ENCODE results near the gene CAPN5.

The CAPN5 gene

DNA sequence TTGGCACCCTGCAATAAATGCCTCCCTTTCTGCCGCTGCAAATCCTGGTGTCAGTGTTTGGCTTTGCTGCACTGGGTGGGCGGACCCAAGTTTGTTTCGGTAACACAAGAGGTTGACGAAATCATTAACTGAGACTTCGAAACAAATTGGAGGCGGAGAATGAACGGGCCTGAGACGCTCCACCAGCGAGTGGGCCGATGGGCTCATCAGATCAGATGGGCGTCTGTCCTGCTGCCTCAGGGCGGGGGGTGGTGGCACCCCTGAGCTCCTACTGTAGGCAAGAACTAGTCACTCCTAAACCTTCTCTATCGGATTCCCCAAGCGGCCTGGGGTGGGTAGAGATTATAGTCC lies 918 bp upstream of the CAPN5 start:
- no peak for DNase-seq (ENCODE audit: low read depth)

DNA sequence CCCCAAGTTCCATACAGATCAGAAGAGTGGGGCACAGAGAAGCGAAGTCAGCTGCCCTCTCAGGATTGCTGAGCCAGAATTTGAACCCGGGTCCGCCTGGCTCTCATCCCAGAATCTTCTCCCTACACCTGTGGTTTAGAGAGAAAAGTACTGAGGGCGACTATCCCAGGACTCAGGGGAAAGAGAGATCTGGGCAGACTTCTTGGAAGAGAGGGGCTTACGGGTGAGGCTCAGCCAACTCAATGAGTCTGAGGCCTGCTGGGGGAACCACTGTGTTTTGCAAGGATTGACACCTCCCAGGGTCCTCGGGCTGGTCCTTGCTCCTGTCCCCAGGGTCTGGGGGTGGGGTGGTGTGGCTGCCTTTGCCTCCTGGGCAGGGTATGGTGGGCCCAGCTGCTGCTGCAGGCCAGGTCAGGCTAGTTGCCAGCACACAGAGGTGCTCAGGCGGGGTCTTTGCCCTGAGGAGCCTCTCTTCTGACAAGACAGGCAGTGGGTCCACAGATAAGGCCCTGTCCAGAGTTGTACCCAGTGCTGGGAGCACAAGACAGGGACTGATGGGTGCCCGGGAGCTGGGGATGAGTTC lies 1.2 kb downstream of the CAPN5 start:
- no peak for DNase-seq (ENCODE audit: low read depth)

DNA sequence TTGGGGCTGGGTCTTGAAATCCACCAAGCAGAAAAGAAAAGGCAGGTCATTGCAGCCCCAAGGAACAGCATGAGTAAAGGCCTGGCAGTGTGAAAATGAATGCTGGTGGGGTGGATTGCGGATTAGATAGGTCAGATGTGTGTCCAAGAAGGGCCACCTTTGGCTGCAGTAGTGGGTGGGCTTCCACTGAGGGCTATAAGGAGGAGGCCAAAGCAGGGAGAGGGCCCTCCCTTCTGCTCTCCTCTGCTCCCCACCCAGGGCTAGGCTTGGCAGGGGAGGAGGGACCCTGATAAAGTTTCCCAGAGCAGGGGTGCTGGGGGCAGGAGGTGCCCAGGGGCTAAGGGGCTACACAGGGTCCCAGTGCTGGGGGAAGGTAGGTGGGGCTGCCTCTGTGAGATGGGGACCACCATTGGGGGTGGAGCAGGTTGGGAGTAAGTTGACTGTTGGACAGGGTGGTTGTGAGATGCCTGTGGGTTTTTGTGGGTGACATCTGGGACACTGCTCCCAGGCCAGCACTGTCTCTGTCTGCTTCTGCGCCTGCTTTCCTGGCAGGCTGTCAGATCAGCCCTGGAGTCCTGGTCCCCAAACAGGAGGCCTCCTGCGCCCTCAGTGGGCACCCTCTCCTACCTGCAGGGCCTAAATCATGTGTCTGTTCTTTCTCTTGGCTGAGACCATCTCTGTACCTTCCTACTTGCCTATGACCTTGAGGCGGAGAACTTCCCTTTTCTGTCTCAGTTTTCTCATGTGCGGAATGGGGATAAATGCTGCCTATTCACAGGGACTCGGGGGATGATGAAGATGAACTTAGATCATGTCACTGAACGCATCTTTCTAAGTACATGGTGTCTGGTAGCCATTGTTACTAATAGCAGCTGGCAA lies 1.9 kb downstream of the CAPN5 start:
- DNase-seq (ENCODE audit: low read depth) = no peak

DNA sequence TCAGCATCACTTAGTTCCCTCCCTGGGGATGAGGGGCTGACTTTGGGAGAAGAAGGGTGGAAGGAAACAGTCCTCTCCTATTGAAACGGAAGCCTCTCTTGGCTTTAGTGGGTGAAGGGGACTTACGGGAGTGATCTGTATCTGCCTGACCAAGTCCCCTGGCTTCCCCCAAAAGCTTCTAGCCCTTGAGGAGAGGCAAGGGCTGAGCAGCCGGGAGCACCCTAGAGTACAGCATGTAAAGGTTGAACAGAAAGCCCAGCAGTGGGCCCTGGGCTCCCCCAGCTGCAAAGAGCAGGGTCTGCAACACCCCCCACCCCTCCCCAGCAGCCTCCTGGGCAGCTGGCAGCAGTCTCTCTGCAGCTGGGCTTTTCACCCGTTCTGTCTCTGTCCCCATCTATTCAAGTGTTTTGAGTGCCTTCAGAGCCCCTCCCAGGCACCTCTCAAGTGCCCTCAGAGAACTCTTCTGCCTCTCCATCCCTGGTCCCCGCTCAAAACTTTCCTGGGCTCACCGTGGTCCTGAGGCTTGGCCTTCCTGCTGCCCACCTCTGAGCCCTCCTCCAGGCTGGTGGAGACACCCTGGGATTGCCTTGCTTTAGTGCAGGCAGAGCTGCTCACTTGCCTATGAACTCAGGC lies 2.7 kb downstream of the CAPN5 start:
- no peak for DNase-seq (ENCODE audit: low read depth)

DNA sequence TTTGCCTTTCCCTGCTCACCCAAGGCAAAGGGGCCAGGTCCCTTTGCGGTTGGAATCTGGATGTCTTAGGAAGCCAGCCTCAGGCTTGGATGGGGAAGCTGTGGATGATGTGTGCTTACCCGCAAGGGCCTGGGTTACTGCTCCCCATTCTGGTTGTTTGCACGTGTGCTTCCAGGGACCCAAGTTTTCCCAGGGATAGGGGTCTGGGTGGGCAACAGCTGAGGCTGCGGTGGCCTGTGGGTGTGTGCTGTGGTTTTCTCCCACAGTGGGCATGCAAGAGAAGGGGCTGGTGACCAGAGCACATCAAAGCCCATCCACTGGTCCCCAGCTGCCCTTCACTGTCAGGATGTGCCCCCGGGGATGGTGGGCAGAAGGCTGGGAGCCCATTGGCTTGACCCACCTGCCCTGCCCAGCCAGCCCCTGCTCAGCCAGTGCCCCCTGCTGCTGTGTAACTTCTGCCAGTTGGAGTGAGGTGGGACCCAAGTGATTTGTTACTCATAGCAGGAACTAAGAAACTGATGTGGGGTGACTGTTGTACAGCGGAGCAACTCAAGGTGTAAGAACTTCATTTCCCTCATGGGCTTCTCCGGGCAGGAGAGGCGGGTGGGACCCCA lies 3.3 kb downstream of the CAPN5 start:
- no peak for DNase-seq (ENCODE audit: low read depth)

DNA sequence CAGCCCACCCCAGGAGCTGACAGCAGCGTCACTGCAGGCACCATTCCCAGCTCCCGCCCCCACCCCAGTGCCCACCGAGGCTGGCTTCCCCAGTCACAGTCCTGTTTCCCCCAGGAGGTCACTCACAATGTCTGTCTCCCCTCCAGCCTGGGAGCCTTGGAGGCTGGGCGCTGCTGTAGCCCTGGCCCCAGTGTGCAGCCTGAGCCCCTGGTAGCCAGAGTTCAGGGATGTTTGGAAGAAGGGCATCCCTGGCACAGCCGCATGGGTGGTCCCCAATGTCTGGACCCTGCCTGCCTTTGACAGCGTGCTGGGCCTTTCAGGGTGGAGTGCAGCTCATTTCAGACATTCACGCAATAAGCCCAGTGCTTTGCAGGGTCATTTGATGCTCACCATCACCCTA lies 4.3 kb downstream of the CAPN5 start:
- no peak for DNase-seq (ENCODE audit: low read depth)

DNA sequence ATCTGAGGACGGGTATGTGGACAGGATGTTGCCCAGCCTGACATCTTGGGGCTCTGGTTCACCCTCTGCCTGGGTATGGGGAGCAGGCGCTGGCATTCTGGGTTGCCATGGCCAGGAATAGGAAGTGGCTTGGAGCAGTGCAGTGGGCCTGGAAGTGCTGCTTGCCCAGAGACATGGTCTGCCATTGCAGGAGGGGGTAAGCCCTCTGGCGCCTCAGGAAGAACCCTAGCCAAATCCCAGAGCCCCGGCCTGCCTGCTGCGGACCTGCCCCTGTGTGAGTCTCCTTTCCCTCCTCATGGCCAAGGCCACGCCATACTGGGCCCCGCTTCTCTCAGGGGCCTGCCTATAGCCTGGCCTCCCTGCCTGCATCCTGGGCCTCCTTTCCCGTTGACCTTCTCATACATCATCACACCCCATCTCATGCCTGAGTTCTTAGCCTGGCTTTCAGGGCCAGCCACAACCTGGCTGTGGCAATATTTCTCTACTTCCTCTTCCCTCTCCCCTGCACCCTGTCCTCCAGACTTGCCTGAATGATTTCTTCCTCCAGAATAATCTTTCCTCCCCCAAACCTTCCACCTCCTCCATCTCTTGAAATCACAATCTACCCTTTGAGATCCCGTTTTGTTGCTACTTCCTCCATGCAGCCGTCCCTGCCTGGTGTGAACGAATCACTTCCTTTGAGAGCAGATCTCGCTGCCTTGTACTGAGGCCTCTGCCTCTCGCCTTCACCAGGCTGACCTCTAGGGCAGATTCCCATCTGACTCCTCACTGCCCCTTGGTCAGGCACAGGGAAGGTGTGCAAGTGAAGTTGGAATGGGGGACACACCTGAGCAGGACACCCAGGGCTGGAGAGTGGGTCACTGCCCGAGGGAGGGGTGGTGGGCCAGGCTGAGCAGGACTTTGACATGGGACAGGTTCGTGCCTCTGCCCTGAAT lies 5.2 kb downstream of the CAPN5 start:
- no peak for DNase-seq (ENCODE audit: low read depth)

DNA sequence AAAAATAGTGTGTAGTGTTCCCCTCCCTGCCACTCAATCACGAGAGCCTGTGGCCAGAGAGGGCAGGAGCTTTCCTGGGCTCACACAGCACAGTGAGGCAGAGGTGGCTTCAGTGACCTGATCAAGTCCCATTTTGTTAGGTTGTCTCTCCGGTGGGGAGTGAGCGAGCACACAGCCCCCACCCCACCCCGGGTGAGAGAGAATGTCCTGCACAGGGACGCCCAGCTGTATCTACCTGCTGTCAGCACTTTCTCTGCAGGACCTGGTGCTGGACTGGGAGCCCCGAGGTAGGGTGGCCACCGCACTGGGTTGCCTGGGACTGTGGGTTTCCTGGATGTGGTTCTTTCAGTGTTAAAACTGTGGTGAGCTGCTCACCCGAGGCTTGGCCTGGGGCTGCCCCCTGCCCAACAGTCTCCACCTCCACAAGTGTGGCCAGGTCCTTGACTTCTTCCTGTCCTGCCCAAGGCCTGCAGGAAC lies 6.1 kb downstream of the CAPN5 start:
- no peak for DNase-seq (ENCODE audit: low read depth)

DNA sequence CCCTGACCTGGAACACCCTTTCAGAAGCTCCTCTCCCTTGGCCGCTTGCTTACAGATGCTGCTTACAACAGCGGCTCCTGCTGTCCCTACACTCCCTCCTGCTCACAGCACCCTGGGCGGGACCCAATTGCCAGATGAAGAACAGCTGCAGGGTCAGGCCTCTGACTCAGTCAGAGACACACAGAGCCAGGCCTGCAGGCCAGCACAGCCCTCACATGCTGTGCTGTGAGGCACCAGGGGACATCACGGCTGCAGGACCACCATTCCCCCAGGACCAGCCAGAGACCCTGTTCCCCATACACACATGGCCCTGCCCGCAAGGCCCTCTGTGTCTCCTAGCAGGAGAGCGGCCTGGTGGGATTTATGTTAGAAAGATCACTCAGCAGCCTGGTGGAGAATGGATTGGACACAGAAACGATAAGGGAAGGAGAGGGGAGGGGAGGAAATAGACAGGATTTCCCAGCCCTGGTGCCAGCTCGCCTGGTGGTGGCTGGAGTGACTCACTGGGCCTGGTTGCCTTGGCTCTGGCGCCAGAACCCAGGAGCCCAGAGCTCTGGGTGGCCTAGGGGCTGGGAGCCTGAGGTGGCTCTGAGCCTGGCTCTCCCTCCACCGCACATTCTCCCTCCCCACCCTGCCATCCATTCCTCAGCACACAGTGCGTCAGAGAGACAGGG lies 6.7 kb downstream of the CAPN5 start:
- DNase-seq (ENCODE audit: low read depth) = no peak

DNA sequence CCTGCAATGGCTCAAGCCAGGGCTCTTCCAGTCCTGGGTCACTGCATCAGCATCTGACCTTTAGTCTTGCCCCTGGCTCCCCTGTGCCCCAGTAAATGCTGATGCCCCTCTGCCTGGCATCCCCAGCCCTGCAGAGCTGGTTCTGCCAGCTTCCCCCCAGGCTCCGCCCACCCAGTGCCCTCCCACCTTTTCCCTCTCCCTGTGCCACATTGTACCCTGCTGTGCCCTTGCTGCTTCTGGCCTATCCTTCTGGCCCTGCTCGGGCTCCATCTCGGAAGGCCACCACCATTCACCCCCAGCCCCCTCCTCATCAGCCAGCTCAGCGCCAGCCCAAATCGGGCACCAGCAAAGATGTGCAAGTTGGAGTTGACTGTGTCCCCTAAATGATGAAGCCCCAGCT lies 7.4 kb downstream of the CAPN5 start:
- no peak for DNase-seq (ENCODE audit: low read depth)

DNA sequence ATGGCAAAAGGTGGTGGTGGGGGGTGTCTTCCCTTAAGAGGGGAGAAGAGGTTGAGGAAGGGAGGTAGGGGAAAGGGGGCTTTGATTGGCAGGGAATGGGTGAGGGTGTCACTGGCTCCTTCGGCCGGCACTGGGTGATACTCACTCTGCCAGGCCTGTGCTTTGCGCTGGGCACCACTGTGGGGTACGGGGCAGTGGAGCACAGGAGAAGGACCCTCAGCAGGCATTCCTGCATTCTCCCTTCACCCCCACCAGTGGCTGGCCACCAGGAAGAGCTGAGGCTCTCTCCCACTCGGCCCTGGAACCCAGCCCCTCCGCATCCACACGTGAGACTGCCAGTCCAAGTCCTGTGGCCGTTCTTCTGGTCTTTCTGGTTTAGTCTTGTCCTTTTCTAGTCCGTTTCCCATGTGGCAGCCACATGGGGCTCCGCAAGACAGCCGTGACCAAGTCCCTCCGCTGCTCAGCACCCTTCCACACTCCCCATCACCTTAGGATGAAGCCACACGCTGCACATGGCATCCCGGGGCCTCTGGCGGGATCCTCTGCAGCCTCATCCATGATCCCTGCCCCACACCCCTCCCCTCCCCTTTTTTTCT lies 8.0 kb downstream of the CAPN5 start:
- DNase-seq (ENCODE audit: low read depth) = no peak

DNA sequence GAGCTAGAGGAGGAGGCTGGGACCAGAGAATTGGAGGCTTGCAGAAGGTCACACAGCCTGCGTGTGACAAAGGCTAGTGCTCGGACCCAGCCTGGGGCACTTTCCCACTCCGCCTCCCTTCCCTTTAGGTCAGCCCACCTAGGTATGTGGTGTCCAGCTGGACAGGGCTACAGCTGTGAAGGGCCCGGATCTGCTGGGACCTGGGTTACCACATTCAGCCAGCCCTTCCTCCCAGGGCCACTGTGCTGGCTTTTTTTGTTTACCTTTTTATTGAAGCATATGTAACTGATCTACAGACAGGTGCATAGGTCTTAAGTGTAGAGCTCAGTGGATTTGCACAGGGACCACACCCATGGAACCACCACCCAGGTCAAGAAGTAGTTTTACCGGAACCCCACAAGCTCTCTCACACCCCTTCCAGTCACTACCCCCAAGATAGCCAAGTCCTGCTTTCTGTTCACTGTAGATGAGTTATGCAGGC lies 8.7 kb downstream of the CAPN5 start:
- DNase-seq (ENCODE audit: low read depth) = no peak

DNA sequence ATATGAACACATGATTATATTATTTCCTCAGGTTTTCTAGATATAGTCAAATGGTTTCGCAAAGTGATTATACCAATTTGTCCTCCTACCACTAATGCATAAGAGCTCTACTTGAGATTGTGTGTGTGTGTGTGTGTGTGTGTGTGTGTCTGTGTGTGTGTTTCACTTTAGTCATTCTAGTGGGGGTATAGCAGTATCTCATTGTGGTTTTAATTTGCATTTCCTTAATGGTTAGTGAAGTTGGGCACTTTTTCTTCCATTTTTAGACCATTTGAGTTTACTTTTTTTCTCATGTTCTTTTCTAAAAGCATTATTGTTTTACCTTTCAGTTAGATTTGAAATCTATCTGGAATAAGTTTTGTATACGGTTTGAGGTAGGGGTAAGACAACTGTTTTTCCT lies 12.9 kb downstream of the CAPN5 start:
- no peak for DNase-seq (ENCODE audit: low read depth)

DNA sequence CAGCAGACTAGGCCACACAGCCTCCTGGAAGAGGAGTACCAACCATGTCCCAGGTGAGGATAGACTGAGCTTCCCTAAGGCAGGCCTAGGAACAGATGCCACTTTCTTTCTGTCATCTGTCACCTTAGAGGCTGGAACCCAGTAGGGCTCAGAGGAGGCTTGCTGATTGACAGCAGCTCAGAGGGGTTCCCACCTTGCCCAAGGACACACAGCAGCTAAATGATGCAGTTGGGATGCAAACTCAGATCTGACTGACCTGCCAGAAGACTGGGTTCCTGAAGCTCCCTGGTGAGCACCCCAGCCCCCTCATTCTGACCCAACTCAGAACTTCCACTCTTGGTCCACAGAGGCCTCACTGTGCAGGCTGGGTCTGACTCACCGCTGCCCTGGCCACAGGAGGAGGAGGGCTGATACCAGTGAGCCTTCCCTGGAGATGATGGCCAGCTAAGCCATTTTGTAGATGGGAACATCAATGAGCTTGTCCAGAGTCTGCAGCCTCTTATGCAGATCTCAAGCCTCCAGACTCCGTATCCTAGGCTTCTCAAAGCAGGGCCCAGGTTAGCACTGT lies 14.0 kb downstream of the CAPN5 start:
- no peak for DNase-seq (ENCODE audit: low read depth)

DNA sequence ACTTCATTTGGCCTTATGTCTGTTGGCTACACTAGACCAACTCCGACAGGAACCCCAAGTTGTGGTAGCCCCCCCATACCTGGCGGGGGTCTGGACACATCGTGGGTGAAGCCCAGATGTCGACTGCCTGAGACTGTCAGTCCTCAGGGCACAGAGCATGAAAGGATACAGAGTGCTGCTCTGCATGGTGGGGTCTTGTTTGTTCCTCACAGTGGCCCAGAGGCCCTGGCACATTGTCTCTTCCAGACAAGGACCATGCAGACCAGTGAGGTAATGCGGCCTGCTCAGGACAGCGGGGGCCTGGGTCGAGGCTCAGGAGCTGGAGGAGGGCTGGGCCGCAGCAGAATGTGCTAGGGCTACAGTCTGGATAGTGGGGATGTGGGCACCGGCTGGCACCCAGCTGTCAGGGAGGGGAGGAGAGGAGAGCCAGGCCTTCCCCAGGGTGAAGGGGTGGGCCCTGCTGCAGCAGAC lies 14.6 kb downstream of the CAPN5 start:
- no peak for DNase-seq (ENCODE audit: low read depth)

DNA sequence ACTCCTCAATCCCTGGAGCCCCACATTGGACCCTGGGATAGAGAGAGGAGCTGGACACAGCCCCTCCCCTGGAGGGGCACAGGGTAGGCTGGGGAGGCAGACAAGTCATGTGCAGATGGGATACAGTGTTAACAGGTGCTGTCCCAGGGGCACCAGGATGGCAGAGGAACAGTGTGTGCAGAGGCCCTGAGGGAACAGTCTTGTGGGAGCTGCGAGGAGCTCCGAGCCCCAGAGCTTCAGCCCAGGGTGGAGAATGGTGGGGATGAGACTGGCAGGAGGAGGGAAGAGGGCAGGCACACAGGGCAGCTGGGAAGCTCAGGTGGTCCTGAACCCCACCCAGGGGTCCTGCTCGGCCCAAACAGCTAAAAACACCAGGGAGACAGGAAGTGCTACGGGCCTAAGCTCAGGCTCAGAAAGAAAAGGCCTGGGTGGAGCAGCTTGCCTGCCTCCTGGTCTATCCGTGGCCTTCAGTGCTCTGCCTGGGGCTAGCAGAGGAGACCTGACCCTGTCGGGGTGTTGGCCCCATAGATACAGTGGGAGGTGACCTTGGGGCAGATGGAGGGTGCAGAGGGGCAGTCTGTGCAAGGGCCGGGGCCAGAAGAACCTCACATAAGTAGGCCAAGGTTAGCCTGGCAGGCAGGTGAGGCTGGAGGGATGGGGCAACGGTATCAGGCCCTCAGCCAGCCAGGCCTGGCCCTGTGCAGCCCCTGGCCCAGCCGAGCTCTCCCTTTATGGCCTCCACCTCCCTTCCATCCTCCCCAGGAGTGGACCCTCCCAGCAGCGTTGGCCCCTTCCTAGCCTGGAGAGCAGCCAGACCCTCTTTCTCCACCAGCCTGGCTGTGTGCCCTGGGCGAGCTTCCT lies 15.4 kb downstream of the CAPN5 start:
- no peak for DNase-seq (ENCODE audit: low read depth)

DNA sequence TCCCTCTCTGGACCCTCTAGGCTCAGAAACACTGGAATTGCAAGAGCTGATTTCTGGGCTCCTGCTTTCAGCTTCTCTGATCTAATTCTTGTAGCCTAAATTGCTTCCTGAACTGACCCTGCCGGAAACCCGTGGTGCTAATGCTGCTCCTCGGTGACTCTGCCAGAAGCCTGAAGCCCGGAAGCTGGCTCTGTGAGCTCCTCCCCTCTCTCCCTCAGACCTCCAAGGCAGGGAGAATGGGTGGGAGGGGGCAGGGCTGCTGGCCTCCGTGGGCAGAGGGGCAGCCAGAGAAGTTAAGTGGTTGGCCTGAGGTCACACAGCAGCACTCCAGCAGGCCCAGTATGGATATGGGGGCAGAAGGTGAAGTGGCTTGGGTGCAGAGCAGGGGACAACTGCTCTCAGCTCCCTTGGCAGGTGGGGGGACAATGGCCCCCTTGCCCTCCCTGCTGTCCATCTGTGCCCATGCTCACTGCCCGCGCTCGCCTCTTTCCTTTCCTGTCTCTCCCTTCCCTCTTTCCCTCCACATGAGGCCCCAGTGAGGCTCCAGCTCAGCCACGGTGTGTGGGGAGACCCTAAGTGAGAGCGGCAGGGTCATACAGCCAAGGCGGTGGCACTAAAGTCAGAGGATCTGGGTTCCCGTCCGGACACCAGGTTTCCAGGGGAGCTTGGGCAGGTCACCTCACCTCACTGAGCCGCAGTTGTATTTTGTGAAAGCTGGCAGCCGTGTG lies 16.2 kb downstream of the CAPN5 start:
- peak; percentile 19 for DNase-seq (ENCODE audit: low read depth)

DNA sequence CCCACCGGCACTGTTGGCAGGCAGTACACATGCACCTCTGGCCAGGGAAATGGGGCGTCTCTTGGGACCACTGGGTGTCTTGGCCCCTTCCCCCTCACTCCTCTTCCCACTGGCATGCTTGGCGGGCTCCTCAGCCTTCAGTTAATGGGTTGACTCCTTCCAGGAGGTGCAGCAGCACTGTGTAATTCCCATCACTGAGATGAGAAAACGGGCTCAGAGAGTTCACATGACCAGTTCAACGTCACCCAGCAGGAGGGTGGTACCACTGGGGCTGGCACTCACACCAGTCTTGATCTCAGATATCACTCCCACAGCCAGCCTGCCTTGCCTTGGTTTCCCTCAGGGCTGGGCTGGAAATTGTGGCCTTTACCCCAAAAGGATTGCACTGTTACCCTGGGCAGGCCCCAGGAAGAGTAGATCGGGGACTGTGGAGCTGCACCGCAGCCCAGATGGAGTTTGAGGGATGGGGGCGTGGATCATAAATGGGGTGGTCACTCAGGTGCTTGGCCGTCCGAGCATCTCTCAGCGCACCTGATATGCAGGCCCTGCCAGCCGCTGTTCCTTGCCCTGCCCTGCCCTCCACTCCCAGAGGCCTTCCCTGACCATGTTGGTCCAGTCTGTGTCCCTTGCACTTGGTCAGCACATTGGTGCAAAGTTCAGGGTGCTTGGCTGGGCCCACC lies 16.9 kb downstream of the CAPN5 start:
- no peak for DNase-seq (ENCODE audit: low read depth)

Measured in activated T-helper 1 cell treated with Interleukin-2 at 50 U/mL for 16 hours (primary cell).